Activated CD4-positive, alpha-beta T cell treated with anti-CD3 and anti-CD28 coated beads, Interleukin-2, amount 10 ng/mL, durations not matched to agents 7 days and 5 days (primary cell): ENCODE measurements around the gene FIBP. TPM values are rescaled to one million over a fixed set of nuclear protein-coding genes. Genes with fewer than 3 reads are reported as not detected.

Experiments used
- CTCF ChIA-PET: fragments of 350-600 bp; sonication (Branson Sonifier 250); formaldehyde crosslinking; loops from one replicate; lab custom pipeline; 2021; ENCODE audit warnings: antibody characterized with exemption; lab: Charles Lee
- POLR2A ChIA-PET: fragments of 350-600 bp; sonication (Branson Sonifier 250); formaldehyde crosslinking; loops from one replicate; lab custom pipeline; 2021; ENCODE audit warnings: antibody characterized with exemption; lab: Charles Lee
- DNase-seq: peaks from one replicate; pipeline ENCODE4 v3.0.0-alpha.2; 2020
- H3K27ac Mint-ChIP-seq: one replicate; pipeline ENCODE4 v1.8.0; 2021; ENCODE audit warnings: mild to moderate bottlenecking, moderate library complexity, mixed read lengths
- H3K27me3 Mint-ChIP-seq: one replicate; pipeline ENCODE4 v1.8.0; 2021; ENCODE audit warnings: mixed read lengths
- H3K36me3 Mint-ChIP-seq: one replicate; pipeline ENCODE4 v1.8.0; 2021; ENCODE audit warnings: low read depth, mixed read lengths
- H3K4me1 Mint-ChIP-seq: one replicate; pipeline ENCODE4 v1.8.0; 2021; ENCODE audit warnings: mixed read lengths
- H3K4me3 Mint-ChIP-seq: one replicate; pipeline ENCODE4 v1.8.0; 2021; ENCODE audit warnings: mild to moderate bottlenecking, moderate library complexity, mixed read lengths
- H3K9me3 Mint-ChIP-seq: one replicate; pipeline ENCODE4 v1.8.0; 2021; ENCODE audit warnings: mixed read lengths
- total RNA-seq, 2 experiments: library from RNA; stranded (reverse); gene quantifications; one replicate each; pipeline ENCODE4 v1.2.3, GENCODE V29; 2021

Gene FIBP
- total RNA-seq, 2 experiments from 2014 or later, result 94.7 to 112 TPM

DNA sequence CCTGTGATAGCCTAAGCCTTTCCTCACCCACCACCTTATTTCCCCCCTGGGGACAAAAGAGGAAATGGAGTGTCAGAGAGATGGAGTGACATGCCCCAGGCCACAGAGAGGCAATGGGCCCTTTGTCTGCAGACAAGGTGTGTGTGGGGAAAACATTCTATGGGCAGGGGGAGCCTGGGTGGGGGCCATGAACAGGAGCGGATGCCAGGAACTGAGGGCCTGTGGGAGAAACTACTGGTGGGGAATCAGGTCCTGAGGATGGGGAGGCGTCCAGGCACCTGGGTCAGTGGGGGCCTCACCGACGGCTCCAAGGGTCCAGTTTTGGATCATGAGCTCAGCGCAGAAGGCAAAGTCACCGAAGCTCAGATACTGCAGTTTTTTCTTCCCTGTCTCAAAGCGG is 3.0 kb downstream of the FIBP start:
- Mint-ChIP-seq H3K4me1 (peaks cover 67% of the 10 kb centered on the region), H3K4me3 (no peak overlapping the region), H3K36me3 (peaks cover 32% of the 10 kb centered on the region), H3K9me3 (no peaks in the 10 kb centered on the region), H3K27ac (no peak overlapping the region), H3K27me3 (no peaks in the 10 kb centered on the region)
- no peak for DNase-seq
- ChIA-PET POLR2A (interaction anchor here (0.7 kb wide), 1 partner anchor 272 kb away, joined by 3 read pairs; no protein-coding TSS in a partner anchor), CTCF (interaction anchor here (0.7 to 24.2 kb wide), 39 partner anchors 8 to 465 kb away, joined by 3 to 590 read pairs (median 5); partner anchors contain the start of genes BANF1, C11orf68, CFL1 and CTSW)

- no peaks in the 10 kb centered on the region for H3K27me3 Mint-ChIP-seq
- POLR2A ChIA-PET, result interaction anchor here (0.7 kb wide), 1 partner anchor 272 kb away, joined by 3 read pairs; no protein-coding TSS in a partner anchor
- no peak overlapping the region for H3K4me3 Mint-ChIP-seq
- no peaks in the 10 kb centered on the region for H3K9me3 Mint-ChIP-seq
- H3K4me1 Mint-ChIP-seq, result peaks cover 67% of the 10 kb centered on the region
- peak; percentile 86 for DNase-seq
- H3K27ac Mint-ChIP-seq, result peak overlapping the region; percentile 86
- peaks cover 32% of the 10 kb centered on the region for H3K36me3 Mint-ChIP-seq
- CTCF ChIA-PET, result interaction anchor here (0.7 to 24.2 kb wide), 47 partner anchors 9 to 465 kb away, joined by 3 to 590 read pairs (median 5); partner anchors contain the start of genes BANF1, C11orf68, CFL1 and CTSW
These were observed 3.6 kb downstream of the FIBP start for GRCh38 chr11:65884716-65885092.

DNA sequence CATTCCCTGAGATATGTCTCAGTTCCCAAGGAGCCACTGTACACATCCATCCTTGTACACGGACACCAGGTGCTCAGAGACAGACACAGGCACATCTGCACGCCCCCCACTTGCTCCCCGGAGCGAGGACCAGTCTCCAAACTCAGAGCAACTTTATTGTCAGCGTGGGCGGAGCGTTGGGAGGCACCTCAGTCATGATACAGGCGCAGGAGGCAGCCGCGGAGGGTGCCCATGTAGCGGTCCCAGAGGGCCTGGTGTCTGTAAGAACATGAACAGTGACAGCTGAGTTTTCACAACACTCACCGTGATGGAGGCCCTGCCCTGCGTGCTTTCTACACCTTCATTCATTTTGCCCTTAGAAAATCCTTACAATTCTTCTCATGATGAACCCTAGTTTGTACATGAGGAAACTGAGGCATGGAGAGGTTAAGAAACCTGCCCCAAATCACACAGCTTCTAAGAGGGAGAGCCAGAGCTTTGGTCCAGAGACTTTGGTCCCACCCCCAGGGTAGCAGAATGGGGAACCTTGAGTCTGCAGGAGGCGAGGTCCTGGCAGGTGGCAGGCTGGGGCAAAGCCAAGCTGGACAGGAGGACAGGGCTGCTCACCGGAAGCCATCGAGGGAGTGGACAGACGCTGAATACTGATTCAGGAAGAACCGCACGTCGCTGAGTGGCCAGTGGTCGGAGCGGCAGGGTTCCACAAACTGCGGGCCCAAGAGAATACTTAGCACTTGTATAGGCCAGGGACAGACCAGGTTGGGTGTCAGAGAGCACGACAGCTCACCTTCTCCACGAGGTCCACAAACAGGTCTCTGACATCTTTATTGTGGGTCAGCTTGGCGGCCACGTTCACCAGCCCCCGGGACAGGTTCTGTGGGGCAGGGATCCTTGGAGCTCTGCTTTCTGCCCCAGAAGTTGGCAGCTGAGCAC is 4.2 kb downstream of the FIBP start:
- H3K36me3 Mint-ChIP-seq, result peaks cover 32% of the 10 kb centered on the region
- H3K4me3 Mint-ChIP-seq, result no peak overlapping the region
- ChIA-PET POLR2A (interaction anchor here (0.7 kb wide), 1 partner anchor 271 kb away, joined by 3 read pairs; no protein-coding TSS in a partner anchor), CTCF (interaction anchor here (0.7 to 24.2 kb wide), 43 partner anchors 9 to 464 kb away, joined by 3 to 590 read pairs (median 5); partner anchors contain the start of genes BANF1, C11orf68, CFL1 and CTSW)
- no peaks in the 10 kb centered on the region for H3K27me3 Mint-ChIP-seq
- no peaks in the 10 kb centered on the region for H3K9me3 Mint-ChIP-seq
- DNase-seq, result no peak
- H3K4me1 Mint-ChIP-seq, result peaks cover 67% of the 10 kb centered on the region
- H3K27ac Mint-ChIP-seq, result peak overlapping the region; percentile 86

GRCh38 chr11:65883058-65883761 is 5.1 kb downstream of the FIBP start:
- Mint-ChIP-seq H3K4me1 (peaks cover 67% of the 10 kb centered on the region), H3K9me3 (no peaks in the 10 kb centered on the region), H3K27ac (no peak overlapping the region), H3K4me3 (no peak overlapping the region), H3K27me3 (no peaks in the 10 kb centered on the region), H3K36me3 (peaks cover 31% of the 10 kb centered on the region)
- DNase-seq, result no peak
- ChIA-PET POLR2A (no interaction called here), CTCF (interaction anchor here (2.3 to 24.2 kb wide), 5 partner anchors 14 to 162 kb away, joined by 9 to 590 read pairs (median 22); partner anchors contain the start of genes C11orf68, CFL1, CTSW and EFEMP2)

DNA sequence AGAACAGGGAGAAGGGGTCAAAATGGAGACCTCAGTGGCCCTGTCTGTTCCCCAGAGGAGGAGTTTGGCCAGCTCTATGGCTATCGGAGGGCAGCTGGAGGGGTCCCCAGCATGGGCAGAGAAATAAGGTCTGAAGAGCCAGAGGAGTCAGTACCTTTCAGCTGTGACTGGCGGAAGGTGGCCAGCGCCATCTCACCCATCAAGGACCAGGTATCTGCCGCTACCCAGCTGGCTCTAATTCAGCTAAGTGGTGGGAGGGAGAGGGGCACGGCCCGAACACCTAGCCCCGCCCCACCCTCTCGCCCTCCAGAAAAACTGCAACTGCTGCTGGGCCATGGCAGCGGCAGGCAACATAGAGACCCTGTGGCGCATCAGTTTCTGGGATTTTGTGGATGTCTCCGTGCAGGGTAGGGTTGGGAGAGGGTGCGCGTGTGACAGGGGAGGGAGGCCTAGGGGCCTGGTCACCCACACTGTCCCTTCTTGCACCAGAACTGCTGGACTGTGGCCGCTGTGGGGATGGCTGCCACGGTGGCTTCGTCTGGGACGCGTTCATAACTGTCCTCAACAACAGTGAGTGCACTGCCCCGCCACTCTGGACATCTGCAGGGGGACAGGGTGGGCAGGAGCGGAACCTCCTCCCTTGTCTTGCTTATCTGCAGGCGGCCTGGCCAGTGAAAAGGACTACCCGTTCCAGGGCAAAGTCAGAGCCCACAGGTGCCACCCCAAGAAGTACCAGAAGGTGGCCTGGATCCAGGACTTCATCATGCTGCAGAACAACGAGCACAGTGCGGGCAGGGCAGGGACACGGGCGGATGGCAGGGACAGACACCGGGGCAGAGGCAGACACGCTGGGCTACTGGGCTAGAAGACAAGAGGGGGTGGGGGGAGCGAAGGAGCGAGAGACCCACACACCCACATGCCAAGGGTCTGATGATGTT is 5.9 kb downstream of the FIBP start:
- ChIA-PET POLR2A (no interaction called here), CTCF (interaction anchor here (0.9 to 25.8 kb wide), 5 partner anchors 5 to 103 kb away, joined by 3 to 590 read pairs (median 7); partner anchors contain the start of genes CCDC85B, CFL1, CTSW and EFEMP2)
- peaks cover 65% of the 10 kb centered on the region for H3K4me1 Mint-ChIP-seq
- H3K4me3 Mint-ChIP-seq, result no peak overlapping the region
- no peaks in the 10 kb centered on the region for H3K27me3 Mint-ChIP-seq
- no peaks in the 10 kb centered on the region for H3K9me3 Mint-ChIP-seq
- peak overlapping the region; percentile 72 for H3K27ac Mint-ChIP-seq
- no peak for DNase-seq
- H3K36me3 Mint-ChIP-seq, result peaks cover 30% of the 10 kb centered on the region

DNA sequence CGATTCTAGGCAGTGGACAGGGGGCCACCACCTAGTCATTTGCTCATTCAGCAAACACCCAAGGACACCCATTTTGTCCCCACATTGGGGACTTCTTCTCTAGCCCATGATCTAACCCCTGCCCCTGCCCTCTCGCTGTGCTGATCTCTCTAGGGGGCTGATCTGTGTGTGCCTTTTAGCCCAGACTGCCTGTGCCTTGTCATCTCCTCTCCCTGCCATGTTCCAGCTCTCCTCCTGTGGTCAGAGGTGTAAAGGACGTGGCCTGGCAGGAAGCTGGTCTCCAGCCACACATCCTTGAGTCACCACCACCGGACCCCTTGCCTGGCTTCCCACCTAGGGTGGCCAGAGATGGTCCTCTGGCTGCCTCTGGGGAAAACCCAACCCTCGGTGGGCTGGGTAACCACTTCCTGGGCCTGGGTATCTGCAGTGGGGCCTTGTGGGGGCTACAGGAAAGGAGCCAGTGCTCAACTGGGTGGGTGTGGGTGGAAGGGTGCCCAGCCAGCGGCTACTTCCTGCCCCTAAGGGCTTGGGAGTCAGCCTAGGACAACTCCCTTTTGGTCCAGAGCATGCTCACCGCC is 7.3 kb downstream of the FIBP start:
- Mint-ChIP-seq H3K36me3 (peaks cover 22% of the 10 kb centered on the region), H3K4me3 (no peak overlapping the region), H3K9me3 (no peaks in the 10 kb centered on the region), H3K4me1 (peaks cover 53% of the 10 kb centered on the region), H3K27me3 (no peaks in the 10 kb centered on the region), H3K27ac (peak overlapping the region; percentile 71)
- ChIA-PET CTCF (interaction anchor here (0.6 to 25.8 kb wide), 5 partner anchors 7 to 173 kb away, joined by 3 to 590 read pairs (median 7); partner anchors contain the start of genes CCDC85B, CFL1, CTSW and EFEMP2), POLR2A (no interaction called here)
- DNase-seq, result no peak

- ChIA-PET POLR2A (interaction anchor here (1.2 kb wide), 1 partner anchor 105 kb away, joined by 3 read pairs; no protein-coding TSS in a partner anchor), CTCF (interaction anchor here (0.6 to 25.8 kb wide), 3 partner anchors 8 to 31 kb away, joined by 3 to 590 read pairs (median 590); partner anchors contain the start of genes CCDC85B, CFL1, CTSW and EFEMP2)
- peak overlapping the region; percentile 54 for H3K4me3 Mint-ChIP-seq
- peaks cover 46% of the 10 kb centered on the region for H3K4me1 Mint-ChIP-seq
- H3K36me3 Mint-ChIP-seq, result peaks cover 14% of the 10 kb centered on the region
- peak overlapping the region; percentile 85 for H3K27ac Mint-ChIP-seq
- no peaks in the 10 kb centered on the region for H3K9me3 Mint-ChIP-seq
- no peaks in the 10 kb centered on the region for H3K27me3 Mint-ChIP-seq
- no peak for DNase-seq
These were observed 8.2 kb downstream of the FIBP start for GRCh38 chr11:65880027-65880426.

DNA sequence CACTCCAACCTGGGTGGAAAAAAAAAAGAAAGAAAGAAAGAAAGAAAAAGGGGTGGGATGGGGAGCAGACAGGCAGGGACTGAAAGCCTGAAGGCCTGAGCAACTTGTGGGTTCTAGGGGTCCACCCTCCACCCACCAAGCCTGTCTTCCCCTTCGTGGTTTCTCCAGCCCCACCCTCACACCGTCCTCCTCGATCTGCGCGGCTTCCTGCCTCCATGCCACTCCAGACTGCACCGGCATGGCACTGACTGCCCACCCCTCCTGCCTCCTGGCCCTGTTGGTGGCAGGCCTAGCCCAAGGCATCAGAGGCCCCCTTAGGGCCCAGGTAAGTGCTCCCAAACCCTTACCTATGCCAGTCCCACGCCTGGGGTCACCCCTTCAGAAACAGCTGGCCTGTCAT is 8.7 kb downstream of the FIBP start, which contains the start of gene CTSW:
TSS of gene CTSW (plus strand) at position 221 of the 400 bp plus-strand sequence. CDS start at position 239, 18 bp downstream.
- Mint-ChIP-seq H3K9me3 (no peaks in the 10 kb centered on the region), H3K27ac (peak within 1 kb of the TSS; percentile 85), H3K4me3 (peak within 1 kb of the TSS; percentile 54), H3K27me3 (no peaks in the 10 kb centered on the region), H3K4me1 (peaks cover 42% of the 10 kb centered on the region), H3K36me3 (peaks cover 11% of the 10 kb centered on the region)
- DNase-seq, result peak; percentile 33
- ChIA-PET POLR2A (interaction anchor here (1.2 kb wide), 1 partner anchor 105 kb away, joined by 3 read pairs; no protein-coding TSS in a partner anchor), CTCF (interaction anchor here (0.6 to 25.8 kb wide), 4 partner anchors 8 to 84 kb away, joined by 3 to 590 read pairs (median 296); partner anchors contain the start of genes CCDC85B, CFL1, CTSW and EFEMP2)

- Mint-ChIP-seq H3K4me3 (peak overlapping the region; percentile 81), H3K27ac (peak overlapping the region; percentile 89), H3K27me3 (no peaks in the 10 kb centered on the region), H3K4me1 (peaks cover 40% of the 10 kb centered on the region), H3K9me3 (no peaks in the 10 kb centered on the region), H3K36me3 (no peaks in the 10 kb centered on the region)
- POLR2A ChIA-PET, result no interaction called here
- CTCF ChIA-PET, result interaction anchor here (0.6 to 25.8 kb wide), 8 partner anchors 8 to 365 kb away, joined by 3 to 590 read pairs (median 4); partner anchors contain the start of genes CCDC85B, CTSW, FIBP and KAT5
- peak; percentile 95 for DNase-seq
These were observed 14.7 kb downstream of the FIBP start for GRCh38 chr11:65873318-65874156.
